Heart left ventricle (tissue), 13 donors: ENCODE results near the gene ABHD10.

Source experiments
- CTCF ChIP-seq, 12 donors: fragments of 200-600 bp; sonication (generic) in 4 of 12; IDR thresholded peaks; one replicate each; pipeline versions ENCODE4 v1.5.0 to v1.8.0; 2018 to 2022; ENCODE audit warnings: antibody characterized with exemption in 12 of 12, mild to moderate bottlenecking in 5 of 12
- POLR2A ChIP-seq, 2 donors: fragments of 450-650 bp; IDR thresholded peaks; one replicate each; pipeline ENCODE4 v1.6.1; 2017; ENCODE audit warnings: antibody characterized with exemption in 2 of 2, mild to moderate bottlenecking in 2 of 2, moderate library complexity in 2 of 2
- donor health status: ischemic (EF 13 %, LVEDD 7.1; RV severe dilation, severe dysfunction).
- donor health status: DM: no; HTN: yes; CAD: no.
- donor health status: DM: no; HTN: no; CAD: no.
- donor health status: ischemic (EF 25% LVEDD 6.9; RV normal size, moderate dysfunction).
- donor health status: ischemic (EF 25% LVEDD 5.7; RV mildly dilated, moderate dysfunction).
- donor health status: ischemic (EF 35%, LVEDD 5.7; RV mildly dilated, moderate dysfunction).
- donor health status: nonischemic (EF 11% LVEDD 7.7; RV severe dilation, severe dysfunction).
- donor health status: DM: yes; HTN: yes; CAD: no.
- donor health status: PGD.
- donor health status: ischemic (EF 29% LVEDD 5.4; RV normal size, mild dysfunction).
- donor health status: nonischemic (EF 23%, LVEDD 6.1; RV moderate dilation, normal function).

GRCh38 chr3:111999484-112000324 lies 20.9 kb downstream of the ABHD10 start:
- TF ChIP-seq CTCF (IDR thresholded peaks at IDR 0.05) = no peak
- no peak for TF ChIP-seq POLR2A (IDR thresholded peaks at IDR 0.05)
